Measurements from ENCODE around the gene ZFX. TPM values are rescaled to one million over a fixed set of nuclear protein-coding genes. Genes with fewer than 3 reads are reported as not detected.
"Not testable (repeated sequence)": the region's sequence is repeated elsewhere in the genome, so short reads cannot be mapped to it uniquely, and the experiment has no call there.

The ZFX gene
- total RNA-seq, 1 experiment from 2014 or later: 17.7 TPM

GRCh38 chrX:24151513-24151912 is 2.0 kb downstream of the ZFX start:
- no peak for DNase-seq (ENCODE audit: low read depth)

- DNase-seq (ENCODE audit: low read depth): no peak
Observed at GRCh38 chrX:24153178-24153795, 3.8 kb downstream of the ZFX start.

GRCh38 chrX:24153796-24154189 is 4.3 kb downstream of the ZFX start:
- no peak for DNase-seq (ENCODE audit: low read depth)

GRCh38 chrX:24154490-24155034 is 5.0 kb downstream of the ZFX start:
- DNase-seq (ENCODE audit: low read depth): no peak

GRCh38 chrX:24155747-24156146 is 6.2 kb downstream of the ZFX start:
- not testable (repeated sequence) for DNase-seq (ENCODE audit: low read depth)

- DNase-seq (ENCODE audit: low read depth): no peak
Observed at GRCh38 chrX:24156177-24156576, 6.6 kb downstream of the ZFX start.

- DNase-seq (ENCODE audit: low read depth): no peak
Observed at GRCh38 chrX:24158881-24159280, 9.4 kb downstream of the ZFX start.

- no peak for DNase-seq (ENCODE audit: low read depth)
Observed at GRCh38 chrX:24166078-24166477, 16.5 kb downstream of the ZFX start.

GRCh38 chrX:24167719-24168472 is 18.4 kb downstream of the ZFX start:
- no peak for DNase-seq (ENCODE audit: low read depth)

- no peak for DNase-seq (ENCODE audit: low read depth)
Observed at GRCh38 chrX:24168807-24169206, 19.3 kb downstream of the ZFX start.

- no peak for DNase-seq (ENCODE audit: low read depth)
Observed at GRCh38 chrX:24169211-24169610, 19.7 kb downstream of the ZFX start.

- no peak for DNase-seq (ENCODE audit: low read depth)
Observed at GRCh38 chrX:24173115-24173847, 23.8 kb downstream of the ZFX start.

- no peak for DNase-seq (ENCODE audit: low read depth)
Observed at GRCh38 chrX:24175276-24175675, 25.7 kb downstream of the ZFX start.

GRCh38 chrX:24178441-24178840 is 28.9 kb downstream of the ZFX start:
- DNase-seq (ENCODE audit: low read depth): no peak

- no peak for DNase-seq (ENCODE audit: low read depth)
Observed at GRCh38 chrX:24184018-24184417, 34.5 kb downstream of the ZFX start.

GRCh38 chrX:24186483-24186882 is 37.0 kb downstream of the ZFX start:
- no peak for DNase-seq (ENCODE audit: low read depth)

- no peak for DNase-seq (ENCODE audit: low read depth)
Observed at GRCh38 chrX:24186986-24187385, 37.5 kb downstream of the ZFX start.

GRCh38 chrX:24189490-24189889 is 40.0 kb downstream of the ZFX start:
- DNase-seq (ENCODE audit: low read depth): no peak

- DNase-seq (ENCODE audit: low read depth): no peak
Observed at GRCh38 chrX:24190500-24191156, 41.1 kb downstream of the ZFX start.

- no peak for DNase-seq (ENCODE audit: low read depth)
Observed at GRCh38 chrX:24196509-24196908, 47.0 kb downstream of the ZFX start.

- DNase-seq (ENCODE audit: low read depth): no peak
Observed at GRCh38 chrX:24198101-24198500, 48.6 kb downstream of the ZFX start.

GRCh38 chrX:24200133-24200532 is 50.6 kb downstream of the ZFX start:
- DNase-seq (ENCODE audit: low read depth): no peak

All from HT1080 (cell line).